ENCODE measurements around the gene CHRNA7. TPM values are rescaled to one million over a fixed set of nuclear protein-coding genes. Genes with fewer than 3 reads are reported as not detected.

Gene CHRNA7
- 1.6 TPM for total RNA-seq (2013)
- polyA plus RNA-seq: 1 to 10 TPM; 1.2 to 2.6 (median 1.8) TPM
- 0.83 and 0.88 TPM in 2 replicates for polyA minus RNA-seq
- total RNA-seq: 0.06 to 3.2 (median 0.52) reads per million in 11 experiments

DNA sequence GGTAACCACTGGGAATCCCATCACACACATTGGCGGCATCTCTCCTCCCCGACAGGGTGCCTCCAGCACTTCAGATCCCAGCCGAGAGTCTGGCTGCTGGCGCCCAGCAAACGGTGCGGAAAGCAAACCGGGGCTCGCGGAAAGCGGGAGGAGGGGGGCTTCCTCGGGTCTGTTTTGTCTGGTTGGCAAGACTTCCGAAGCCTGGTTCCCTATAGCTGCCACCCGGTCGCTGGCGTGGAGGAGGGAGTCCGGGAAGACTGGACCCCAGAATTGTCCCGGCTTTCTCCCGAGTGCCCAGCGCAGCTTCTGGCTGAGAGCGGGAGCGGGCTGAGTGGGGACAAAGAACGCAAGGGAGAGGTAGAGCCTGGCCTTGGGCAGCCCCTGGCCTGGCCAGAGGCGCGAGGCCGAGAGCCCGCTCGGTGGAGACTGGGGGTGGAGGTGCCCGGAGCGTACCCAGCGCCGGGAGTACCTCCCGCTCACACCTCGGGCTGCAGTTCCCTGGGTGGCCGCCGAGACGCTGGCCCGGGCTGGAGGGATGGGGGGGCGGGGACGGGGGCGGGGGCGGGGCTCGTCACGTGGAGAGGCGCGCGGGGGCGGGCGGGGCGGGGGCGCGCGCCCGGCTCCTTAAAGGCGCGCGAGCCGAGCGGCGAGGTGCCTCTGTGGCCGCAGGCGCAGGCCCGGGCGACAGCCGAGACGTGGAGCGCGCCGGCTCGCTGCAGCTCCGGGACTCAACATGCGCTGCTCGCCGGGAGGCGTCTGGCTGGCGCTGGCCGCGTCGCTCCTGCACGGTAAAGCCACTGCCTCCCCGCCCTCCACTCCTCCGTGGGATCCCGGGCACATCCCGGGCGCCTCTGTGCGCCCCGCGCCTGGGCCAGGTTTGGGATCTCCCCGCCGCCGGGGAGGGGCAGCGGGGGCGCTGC, at the start of gene CHRNA7:
CHRNA7 (plus strand) TSS at position 654 of the 920 bp plus-strand sequence; CDS start at position 734, 80 bp downstream.
- no peak within 1 kb of the TSS for H3K27ac ChIP-seq (ENCODE audit: low read depth in 1 of 2, low read length in 2 of 2)
- H3K27me3 ChIP-seq (ENCODE audit: control insufficient read depth in 2 of 2, insufficient read depth in 2 of 2, low read length in 2 of 2): peaks cover 39 to 60% of the 10 kb centered on the region in 2 donors
- TF ChIP-seq CTCF (IDR thresholded peaks at IDR 0.05): no peak
- H3K36me3 ChIP-seq (replicated peaks in 1 of 2; ENCODE audit: control insufficient read depth in 1 of 2, insufficient read depth in 2 of 2, low read length in 2 of 2): no peaks in the 10 kb centered on the region
- peak within 1 kb of the TSS; percentile 56 for H2AFZ ChIP-seq (ENCODE audit: insufficient read depth, low read depth, low read length, poor library complexity, severe bottlenecking)
- no peaks in the 10 kb centered on the region for H3K79me2 ChIP-seq (ENCODE audit: insufficient read depth, low read length)
- under 1% methylated on average over 74 of the region's 92 CpGs for WGBS (ENCODE audit: insufficient coverage)
- H3K4me1 ChIP-seq (ENCODE audit: control insufficient read depth in 1 of 2, insufficient read depth in 2 of 2, low read length in 2 of 2): peaks cover 9 to 15% of the 10 kb centered on the region in 2 donors
- intact Hi-C loops (cut with micrococcal nuclease): no loop called here
- H3K27me3 Mint-ChIP-seq (ENCODE audit: low read depth in 3 of 3): peaks cover 48 to 66% (median 51%) of the 10 kb centered on the region in 3 donors
- peaks cover 11% of the 10 kb centered on the region for H3K4me1 Mint-ChIP-seq
- no peak within 1 kb of the TSS for H3K27ac Mint-ChIP-seq
- H3K9me3 ChIP-seq (replicated peaks in 1 of 2; ENCODE audit: control insufficient read depth in 1 of 2, insufficient read depth in 1 of 2, low read length in 2 of 2): peaks cover 0 to 20% of the 10 kb centered on the region in 2 donors
- H3K9me3 Mint-ChIP-seq: peaks cover 0 to 8% (median 2%) of the 10 kb centered on the region in 7 donors
- H3K4me2 ChIP-seq (replicated peaks; ENCODE audit: extremely low read depth, low read length, poor library complexity, severe bottlenecking): peak within 1 kb of the TSS; percentile 59
- H3K9ac ChIP-seq (ENCODE audit: insufficient read depth, low read length, poor library complexity, severe bottlenecking): no peak within 1 kb of the TSS
- H3K4me3 ChIP-seq (replicated peaks in 1 of 3; ENCODE audit: low read depth in 2 of 3, low read length in 3 of 3): peak within 1 kb of the TSS in 1 of 3 experiments; percentile 50
- peak within 1 kb of the TSS; percentile 63 to 84 for H3K4me3 Mint-ChIP-seq
- no peaks in the 10 kb centered on the region for H4K20me1 ChIP-seq (ENCODE audit: insufficient read depth, low read length)
- no peaks in the 10 kb centered on the region for H3K36me3 Mint-ChIP-seq
- DNase-seq: peak in 1 of 3 donors; percentile 3

- Histone ChIP-seq H3K9ac (ENCODE audit: insufficient read depth, low read length, poor library complexity, severe bottlenecking) (no peak overlapping the region), H3K79me2 (ENCODE audit: insufficient read depth, low read length) (no peaks in the 10 kb centered on the region), H3K4me3 (replicated peaks in 1 of 3; ENCODE audit: low read depth in 2 of 3, low read length in 3 of 3) (no peak overlapping the region), H4K20me1 (ENCODE audit: insufficient read depth, low read length) (no peaks in the 10 kb centered on the region), H2AFZ (ENCODE audit: insufficient read depth, low read depth, low read length, poor library complexity, severe bottlenecking) (peak overlapping the region; percentile 36), H3K4me2 (replicated peaks; ENCODE audit: extremely low read depth, low read length, poor library complexity, severe bottlenecking) (no peak overlapping the region), H3K27ac (ENCODE audit: low read depth in 1 of 2, low read length in 2 of 2) (no peak overlapping the region), H3K36me3 (replicated peaks in 1 of 2; ENCODE audit: control insufficient read depth in 1 of 2, insufficient read depth in 2 of 2, low read length in 2 of 2) (no peaks in the 10 kb centered on the region), H3K4me1 (ENCODE audit: control insufficient read depth in 1 of 2, insufficient read depth in 2 of 2, low read length in 2 of 2) (no peaks in the 10 kb centered on the region), H3K27me3 (ENCODE audit: control insufficient read depth in 2 of 2, insufficient read depth in 2 of 2, low read length in 2 of 2) (no peaks in the 10 kb centered on the region), H3K9me3 (replicated peaks in 1 of 2; ENCODE audit: control insufficient read depth in 1 of 2, insufficient read depth in 1 of 2, low read length in 2 of 2) (no peaks in the 10 kb centered on the region)
- H3K4me1 Mint-ChIP-seq: peaks cover 6% of the 10 kb centered on the region
- DNase-seq: no peak
- no peak for TF ChIP-seq CTCF (IDR thresholded peaks at IDR 0.05)
- WGBS (ENCODE audit: insufficient coverage): 18% methylated on average over 4 of the region's 4 CpGs
- intact Hi-C loops (cut with micrococcal nuclease): no loop called here
- no peak overlapping the region for H3K27ac Mint-ChIP-seq
- H3K9me3 Mint-ChIP-seq: peaks cover 0 to 2% (median 0%) of the 10 kb centered on the region in 7 donors
- no peak overlapping the region for H3K4me3 Mint-ChIP-seq
- H3K27me3 Mint-ChIP-seq (ENCODE audit: low read depth in 3 of 3): peaks cover 0 to 4% (median 3%) of the 10 kb centered on the region in 3 donors
- H3K36me3 Mint-ChIP-seq: no peaks in the 10 kb centered on the region
Measured at GRCh38 chr15:31985607-31986006, 44.7 kb upstream of the CHRNA7 start.
